HCEC 1CT (cell line): ENCODE measurements around the gene WDHD1.
A peak's percentile ranks its signal among the peaks of the same experiment; 100 is the strongest.
"Not testable (repeated sequence)": the region's sequence is repeated elsewhere in the genome, so short reads cannot be mapped to it uniquely, and the experiment has no call there.

Experiments used
- DNase-seq: peaks from one replicate; pipeline ENCODE4 v3.0.0-alpha.2; 2017

The WDHD1 gene

GRCh38 chr14:54946500-54946899, 80.4 kb downstream of the WDHD1 start:
- DNase-seq, result no peak

- no peak for DNase-seq
Observed at GRCh38 chr14:54944737-54945391, 82.0 kb downstream of the WDHD1 start.

- no peak for DNase-seq
Observed at GRCh38 chr14:54942913-54943312, 84.0 kb downstream of the WDHD1 start.

GRCh38 chr14:54936816-54937215, 90.1 kb downstream of the WDHD1 start:
- no peak for DNase-seq

GRCh38 chr14:54935958-54936357, 90.9 kb downstream of the WDHD1 start:
- DNase-seq, result peak; percentile 55

GRCh38 chr14:54935100-54935499, 91.8 kb downstream of the WDHD1 start:
- no peak for DNase-seq

- DNase-seq, result no peak
Observed at GRCh38 chr14:54933006-54933405, 93.9 kb downstream of the WDHD1 start.

- DNase-seq, result no peak
Observed at GRCh38 chr14:54931598-54932340, 95.1 kb downstream of the WDHD1 start.

GRCh38 chr14:54931101-54931500, 95.8 kb downstream of the WDHD1 start:
- DNase-seq, result no peak

- DNase-seq, result no peak
Observed at GRCh38 chr14:54929556-54929955, 97.3 kb downstream of the WDHD1 start.

GRCh38 chr14:54928216-54928615, 98.7 kb downstream of the WDHD1 start:
- no peak for DNase-seq

GRCh38 chr14:54927551-54927950, 99.3 kb downstream of the WDHD1 start:
- DNase-seq, result no peak

GRCh38 chr14:54926570-54926969, 100.3 kb downstream of the WDHD1 start:
- DNase-seq, result not testable (repeated sequence)

GRCh38 chr14:54922598-54922997, 104.3 kb downstream of the WDHD1 start:
- DNase-seq, result no peak

GRCh38 chr14:54920052-54920451, 106.8 kb downstream of the WDHD1 start:
- no peak for DNase-seq

- no peak for DNase-seq
Observed at GRCh38 chr14:54919330-54919729, 107.6 kb downstream of the WDHD1 start.

GRCh38 chr14:54918427-54918826, 108.5 kb downstream of the WDHD1 start:
- no peak for DNase-seq

- no peak for DNase-seq
Observed at GRCh38 chr14:54916101-54916500, 110.8 kb downstream of the WDHD1 start.

- DNase-seq, result no peak
Observed at GRCh38 chr14:54909817-54910558, 116.9 kb downstream of the WDHD1 start.

GRCh38 chr14:54908973-54909372, 117.9 kb downstream of the WDHD1 start:
- DNase-seq, result not testable (repeated sequence)

GRCh38 chr14:54908190-54908589, 118.7 kb downstream of the WDHD1 start:
- DNase-seq, result no peak

- DNase-seq, result no peak
Observed at GRCh38 chr14:54906075-54906474, 120.8 kb downstream of the WDHD1 start.

GRCh38 chr14:54902521-54903420, 124.1 kb downstream of the WDHD1 start, which contains the start of gene GCH1:
TSS of gene GCH1 (minus strand) at chr14:54902826. CDS start at chr14:54902663, 163 bp downstream.
- peak; percentile 20 for DNase-seq
